ENCODE measurements around the gene GNE. TPM values are rescaled to one million over a fixed set of nuclear protein-coding genes. Genes with fewer than 3 reads are reported as not detected.

Gene GNE
- total RNA-seq, 1 donor from 2014 or later = 25.2 TPM

DNA sequence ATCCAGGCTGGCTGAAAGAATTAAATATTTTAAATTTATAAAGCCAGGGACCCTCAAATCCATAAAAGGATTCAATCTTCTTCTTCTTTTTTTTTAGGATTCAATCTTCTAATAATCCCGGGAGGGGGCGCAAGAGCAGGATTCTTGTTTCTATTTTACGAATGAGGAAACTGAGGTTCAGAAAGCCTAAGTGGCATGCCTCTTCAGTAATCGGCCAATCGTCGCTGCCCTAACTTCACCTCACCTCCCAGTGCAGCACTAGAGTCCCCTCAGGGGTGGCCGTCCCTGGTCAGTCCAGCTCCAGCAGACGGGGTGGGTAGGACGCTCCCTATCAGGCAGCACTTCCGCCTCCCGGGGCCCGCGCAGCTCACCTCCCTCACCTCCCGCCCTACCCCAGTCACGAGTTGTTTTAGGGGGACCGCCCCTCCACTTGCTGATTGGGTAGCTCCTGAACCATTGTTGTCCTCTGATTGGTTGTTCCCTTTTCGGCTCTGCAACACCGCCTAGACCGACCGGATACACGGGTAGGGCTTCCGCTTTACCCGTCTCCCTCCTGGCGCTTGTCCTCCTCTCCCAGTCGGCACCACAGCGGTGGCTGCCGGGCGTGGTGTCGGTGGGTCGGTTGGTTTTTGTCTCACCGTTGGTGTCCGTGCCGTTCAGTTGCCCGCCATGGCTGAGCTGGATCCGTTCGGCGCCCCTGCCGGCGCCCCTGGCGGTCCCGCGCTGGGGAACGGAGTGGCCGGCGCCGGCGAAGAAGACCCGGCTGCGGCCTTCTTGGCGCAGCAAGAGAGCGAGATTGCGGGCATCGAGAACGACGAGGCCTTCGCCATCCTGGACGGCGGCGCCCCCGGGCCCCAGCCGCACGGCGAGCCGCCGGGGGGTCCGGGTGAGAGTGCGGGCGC lies 67.6 kb downstream of the GNE start, which contains the start of gene CLTA:
CLTA (plus strand) TSS at position 534 of the 902 bp plus-strand sequence; CDS start at position 670, 136 bp downstream.
- Mint-ChIP-seq H3K4me1 (peaks cover 29% of the 10 kb centered on the region), H3K9me3 (no peaks in the 10 kb centered on the region), H3K4me3 (peak within 1 kb of the TSS; percentile 92), H3K27ac (peak within 1 kb of the TSS; percentile 80), H3K27me3 (ENCODE audit: insufficient read depth, low read depth) (no peaks in the 10 kb centered on the region), H3K36me3 (peaks cover 6% of the 10 kb centered on the region)
- peaks cover 50% of the 10 kb centered on the region for H3K79me2 ChIP-seq (ENCODE audit: low read depth)
- H4K20me1 ChIP-seq (ENCODE audit: low read depth) = peaks cover 46% of the 10 kb centered on the region
- H3F3A ChIP-seq (ENCODE audit: low read depth) = peaks cover 20% of the 10 kb centered on the region
- peak within 1 kb of the TSS; percentile 59 for H3K27ac ChIP-seq
- H3K4me1 ChIP-seq = peaks cover 20% of the 10 kb centered on the region
- peak within 1 kb of the TSS; percentile 92 for H3K4me2 ChIP-seq
- TF ChIP-seq EZH2 (IDR thresholded peaks at IDR 0.05) (no peak), EZH2phosphoT487 (IDR thresholded peaks at IDR 0.05) (no peak)
- TF ChIP-seq, protein P1, sequence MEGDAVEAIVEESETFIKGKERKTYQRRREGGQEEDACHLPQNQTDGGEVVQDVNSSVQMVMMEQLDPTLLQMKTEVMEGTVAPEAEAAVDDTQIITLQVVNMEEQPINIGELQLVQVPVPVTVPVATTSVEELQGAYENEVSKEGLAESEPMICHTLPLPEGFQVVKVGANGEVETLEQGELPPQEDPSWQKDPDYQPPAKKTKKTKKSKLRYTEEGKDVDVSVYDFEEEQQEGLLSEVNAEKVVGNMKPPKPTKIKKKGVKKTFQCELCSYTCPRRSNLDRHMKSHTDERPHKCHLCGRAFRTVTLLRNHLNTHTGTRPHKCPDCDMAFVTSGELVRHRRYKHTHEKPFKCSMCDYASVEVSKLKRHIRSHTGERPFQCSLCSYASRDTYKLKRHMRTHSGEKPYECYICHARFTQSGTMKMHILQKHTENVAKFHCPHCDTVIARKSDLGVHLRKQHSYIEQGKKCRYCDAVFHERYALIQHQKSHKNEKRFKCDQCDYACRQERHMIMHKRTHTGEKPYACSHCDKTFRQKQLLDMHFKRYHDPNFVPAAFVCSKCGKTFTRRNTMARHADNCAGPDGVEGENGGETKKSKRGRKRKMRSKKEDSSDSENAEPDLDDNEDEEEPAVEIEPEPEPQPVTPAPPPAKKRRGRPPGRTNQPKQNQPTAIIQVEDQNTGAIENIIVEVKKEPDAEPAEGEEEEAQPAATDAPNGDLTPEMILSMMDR (IDR thresholded peaks at IDR 0.05) = peak; percentile 56
- H3K9ac ChIP-seq = peak within 1 kb of the TSS; percentile 87
- H3K9me3 ChIP-seq (ENCODE audit: low read depth) = no peaks in the 10 kb centered on the region
- H2AFZ ChIP-seq (replicated peaks) = peak within 1 kb of the TSS; percentile 69
- H3K36me3 ChIP-seq = no peaks in the 10 kb centered on the region
- no peaks in the 10 kb centered on the region for H3K27me3 ChIP-seq
- DNase-seq (ENCODE audit: low spot score) = peak; percentile 98
- H3K4me3 ChIP-seq = peak within 1 kb of the TSS; percentile 78

DNA sequence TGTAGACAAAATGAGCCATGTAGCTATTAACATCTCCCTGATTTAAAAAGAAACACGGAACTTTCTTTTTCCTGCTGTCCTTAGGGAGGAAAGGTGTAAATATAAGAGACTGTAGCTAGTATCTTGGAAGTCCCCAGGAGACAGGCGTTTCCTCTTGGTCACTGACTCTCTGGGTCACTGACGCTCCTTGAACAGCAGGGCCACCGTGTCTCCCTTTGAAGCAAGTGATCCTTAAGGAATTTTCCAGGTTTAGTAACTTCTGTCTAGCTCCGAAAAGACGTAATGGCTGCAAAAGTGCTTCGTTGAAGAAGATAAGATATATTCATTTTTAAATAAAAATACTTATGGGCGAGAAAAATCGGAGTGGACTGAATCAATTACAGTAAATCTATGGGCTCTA lies 68.3 kb downstream of the GNE start:
- no peaks in the 10 kb centered on the region for H3K27me3 Mint-ChIP-seq (ENCODE audit: insufficient read depth, low read depth)
- H3F3A ChIP-seq (ENCODE audit: low read depth) = peaks cover 27% of the 10 kb centered on the region
- TF ChIP-seq, protein P1 (IDR thresholded peaks at IDR 0.05) = no peak
- TF ChIP-seq EZH2 (IDR thresholded peaks at IDR 0.05) (no peak), EZH2phosphoT487 (IDR thresholded peaks at IDR 0.05) (no peak)
- peak; percentile 40 for DNase-seq (ENCODE audit: low spot score)
- peaks cover 39% of the 10 kb centered on the region for H4K20me1 ChIP-seq (ENCODE audit: low read depth)
- H3K36me3 Mint-ChIP-seq = peaks cover 1% of the 10 kb centered on the region
- peak overlapping the region; percentile 46 for H3K27ac Mint-ChIP-seq
- H3K9me3 ChIP-seq (ENCODE audit: low read depth) = no peaks in the 10 kb centered on the region
- H3K4me3 ChIP-seq = peak overlapping the region; percentile 78
- peaks cover 29% of the 10 kb centered on the region for H3K4me1 Mint-ChIP-seq
- peaks cover 43% of the 10 kb centered on the region for H3K79me2 ChIP-seq (ENCODE audit: low read depth)
- H3K9me3 Mint-ChIP-seq = no peaks in the 10 kb centered on the region
- H3K36me3 ChIP-seq = no peaks in the 10 kb centered on the region
- peak overlapping the region; percentile 85 for H3K4me2 ChIP-seq
- H3K4me3 Mint-ChIP-seq = peak overlapping the region; percentile 92
- H3K4me1 ChIP-seq = peaks cover 20% of the 10 kb centered on the region
- no peak overlapping the region for H3K9ac ChIP-seq
- H2AFZ ChIP-seq (replicated peaks) = peak overlapping the region; percentile 17
- H3K27me3 ChIP-seq = no peaks in the 10 kb centered on the region
- peak overlapping the region; percentile 27 for H3K27ac ChIP-seq

DNA sequence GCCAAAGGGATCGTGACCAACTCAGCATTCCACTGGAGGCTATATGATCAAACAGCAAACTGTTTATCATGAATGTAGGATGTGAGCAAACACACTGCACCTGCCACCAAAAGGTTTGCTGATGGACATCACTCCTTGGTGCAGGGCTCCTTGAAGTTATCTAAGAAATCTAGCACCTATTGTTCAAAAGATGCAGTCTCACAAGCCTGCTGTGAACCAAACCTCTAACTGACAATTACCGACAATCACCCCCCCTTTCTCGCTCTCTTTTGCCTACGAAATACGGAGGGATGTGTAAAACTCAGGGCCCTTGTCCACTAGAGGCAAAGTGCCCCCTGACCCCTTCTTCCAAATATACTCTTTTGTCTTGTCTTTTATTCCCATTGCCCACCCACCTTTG lies 70.0 kb downstream of the GNE start:
- Histone ChIP-seq H3K27me3 (no peaks in the 10 kb centered on the region), H3K9ac (no peak overlapping the region), H3K9me3 (ENCODE audit: low read depth) (no peaks in the 10 kb centered on the region), H3K27ac (no peak overlapping the region), H3K36me3 (no peaks in the 10 kb centered on the region), H3K4me1 (peaks cover 20% of the 10 kb centered on the region), H4K20me1 (ENCODE audit: low read depth) (peaks cover 22% of the 10 kb centered on the region), H3K4me3 (no peak overlapping the region), H3F3A (ENCODE audit: low read depth) (peaks cover 30% of the 10 kb centered on the region), H3K4me2 (no peak overlapping the region), H2AFZ (replicated peaks) (no peak overlapping the region), H3K79me2 (ENCODE audit: low read depth) (peaks cover 25% of the 10 kb centered on the region)
- no peak for DNase-seq (ENCODE audit: low spot score)
- Mint-ChIP-seq H3K4me1 (peaks cover 24% of the 10 kb centered on the region), H3K27me3 (ENCODE audit: insufficient read depth, low read depth) (no peaks in the 10 kb centered on the region), H3K36me3 (no peaks in the 10 kb centered on the region), H3K9me3 (no peaks in the 10 kb centered on the region), H3K27ac (no peak overlapping the region), H3K4me3 (no peak overlapping the region)
- TF ChIP-seq, protein P1 (IDR thresholded peaks at IDR 0.05) = no peak
- TF ChIP-seq EZH2phosphoT487 (IDR thresholded peaks at IDR 0.05) (no peak), EZH2 (IDR thresholded peaks at IDR 0.05) (no peak)

All from neural progenitor cell (in vitro differentiated cells).